Measurements from ENCODE around the gene LCA5. TPM values are rescaled to one million over a fixed set of nuclear protein-coding genes. Genes with fewer than 3 reads are reported as not detected.
"Not testable (repeated sequence)": the region's sequence is repeated elsewhere in the genome, so short reads cannot be mapped to it uniquely, and the experiment has no call there.

Gene LCA5
- total and polyA plus RNA-seq, 8 donors = 1.3 to 7.9 (median 2.6) TPM

DNA sequence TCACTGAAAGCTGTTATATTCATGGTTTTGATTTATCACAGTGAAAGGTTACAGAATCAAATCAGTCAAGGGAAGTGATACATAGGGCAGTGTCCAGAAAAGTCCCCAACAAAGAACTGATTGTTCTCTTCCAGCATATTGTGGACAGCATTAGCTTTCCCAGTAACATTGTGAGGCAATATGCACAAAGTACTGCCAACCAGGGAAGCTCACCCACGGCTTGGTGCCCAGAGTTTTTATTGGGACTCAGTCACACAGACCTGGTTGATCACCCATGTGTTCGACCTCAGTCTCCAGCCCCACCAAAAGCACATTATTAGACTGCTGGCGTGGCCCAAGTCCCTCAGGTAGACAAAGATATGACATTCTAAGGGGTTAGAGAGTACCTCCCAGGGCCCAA lies 76.0 kb downstream of the LCA5 start:
- WGBS, 2 donors = 51 to 59% methylated on average over 3 of the region's 3 CpGs
- Histone ChIP-seq H3K9me3 (no peaks in the 10 kb centered on the region), H3K4me3 (no peak overlapping the region), H3K4me1 (peaks cover 0 to 3% (median 3%) of the 10 kb centered on the region in 3 donors), H3K27me3 (no peaks in the 10 kb centered on the region), H3K27ac (peak overlapping the region in 2 of 4 donors; percentile 62 to 64), H3K36me3 (no peaks in the 10 kb centered on the region)
- ATAC-seq (peak; percentile 74 to 92 (median 87)), FAIRE-seq (no peak), DNase-seq (peak in 3 of 6 donors; percentile 13 to 38 (median 21))
- TF ChIP-seq, protein P1, sequence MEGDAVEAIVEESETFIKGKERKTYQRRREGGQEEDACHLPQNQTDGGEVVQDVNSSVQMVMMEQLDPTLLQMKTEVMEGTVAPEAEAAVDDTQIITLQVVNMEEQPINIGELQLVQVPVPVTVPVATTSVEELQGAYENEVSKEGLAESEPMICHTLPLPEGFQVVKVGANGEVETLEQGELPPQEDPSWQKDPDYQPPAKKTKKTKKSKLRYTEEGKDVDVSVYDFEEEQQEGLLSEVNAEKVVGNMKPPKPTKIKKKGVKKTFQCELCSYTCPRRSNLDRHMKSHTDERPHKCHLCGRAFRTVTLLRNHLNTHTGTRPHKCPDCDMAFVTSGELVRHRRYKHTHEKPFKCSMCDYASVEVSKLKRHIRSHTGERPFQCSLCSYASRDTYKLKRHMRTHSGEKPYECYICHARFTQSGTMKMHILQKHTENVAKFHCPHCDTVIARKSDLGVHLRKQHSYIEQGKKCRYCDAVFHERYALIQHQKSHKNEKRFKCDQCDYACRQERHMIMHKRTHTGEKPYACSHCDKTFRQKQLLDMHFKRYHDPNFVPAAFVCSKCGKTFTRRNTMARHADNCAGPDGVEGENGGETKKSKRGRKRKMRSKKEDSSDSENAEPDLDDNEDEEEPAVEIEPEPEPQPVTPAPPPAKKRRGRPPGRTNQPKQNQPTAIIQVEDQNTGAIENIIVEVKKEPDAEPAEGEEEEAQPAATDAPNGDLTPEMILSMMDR (IDR thresholded peaks at IDR 0.05) = no peak
- intact Hi-C loops (cut with DNase I) = no loop called here

DNA sequence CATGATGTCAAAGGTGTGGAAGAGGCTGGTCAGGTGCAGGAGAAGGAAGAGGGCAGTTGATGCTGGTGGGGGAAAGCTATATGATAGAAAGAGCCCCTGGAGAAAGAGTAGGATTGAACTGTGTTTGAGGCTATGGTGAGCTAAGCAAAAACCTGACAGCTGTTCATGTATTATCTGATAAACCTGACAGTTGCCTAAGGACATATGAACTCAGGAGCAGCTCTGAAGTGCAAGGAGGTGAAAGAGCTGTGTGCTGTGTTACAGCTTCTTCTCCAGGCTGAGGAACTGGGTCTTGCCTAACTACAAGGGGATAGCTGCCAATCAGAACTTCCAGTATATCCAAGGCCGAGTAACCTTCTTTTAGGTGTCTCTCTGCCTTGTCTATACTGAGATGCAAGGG lies 81.8 kb downstream of the LCA5 start:
- ATAC-seq = no peak
- H3K4me1 ChIP-seq = no peaks in the 10 kb centered on the region
- no peaks in the 10 kb centered on the region for H3K9me3 ChIP-seq

DNA sequence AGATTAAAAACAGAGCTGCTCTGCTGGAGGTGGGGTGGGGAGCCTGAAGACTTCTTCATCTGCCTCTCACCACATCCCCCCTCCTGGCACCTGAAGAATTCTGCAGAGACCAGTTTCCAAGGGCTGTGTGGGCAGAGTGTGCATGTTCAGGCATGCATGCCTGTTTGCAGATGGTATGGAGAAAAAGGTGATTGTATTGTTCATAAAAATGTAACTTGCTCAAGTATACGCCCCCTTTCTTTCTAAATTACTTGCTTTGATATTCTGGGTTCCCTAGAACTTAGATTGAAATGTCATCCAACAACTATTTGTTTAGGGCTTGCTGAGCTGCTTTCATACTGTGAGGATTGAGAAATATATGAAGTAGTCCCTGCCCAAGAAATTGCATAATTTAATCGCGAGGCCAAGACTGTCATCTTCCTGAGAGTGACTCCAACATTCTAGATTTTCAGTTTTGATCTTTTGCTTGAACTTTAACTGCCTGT lies 83.6 kb downstream of the LCA5 start:
- no peak overlapping the region for H3K27ac ChIP-seq
- DNase-seq = no peak
- no peak overlapping the region for H3K4me3 ChIP-seq
- no peak for FAIRE-seq
- H3K27me3 ChIP-seq = no peaks in the 10 kb centered on the region
- intact Hi-C loops (cut with DNase I) = no loop called here
- TF ChIP-seq, protein P1 (IDR thresholded peaks at IDR 0.05) = no peak
- no peaks in the 10 kb centered on the region for H3K9me3 ChIP-seq
- no peaks in the 10 kb centered on the region for H3K36me3 ChIP-seq
- peak in 1 of 4 donors; percentile 65 for ATAC-seq
- WGBS, 2 donors = 64 to 67% methylated on average over 3 of the region's 3 CpGs
- no peaks in the 10 kb centered on the region for H3K4me1 ChIP-seq

More for the DNA sequence above, 81.8 kb downstream of the LCA5 start:
- Histone ChIP-seq H3K36me3 (no peaks in the 10 kb centered on the region), H3K27me3 (no peaks in the 10 kb centered on the region), H3K4me3 (no peak overlapping the region), H3K27ac (no peak overlapping the region)
- TF ChIP-seq, protein P1 (IDR thresholded peaks at IDR 0.05) = no peak
- DNase-seq (no peak), FAIRE-seq (no peak)
- intact Hi-C loops (cut with DNase I) = no loop called here
- WGBS, 2 donors = 80 to 82% methylated on average over 1 of the region's 1 CpG

DNA sequence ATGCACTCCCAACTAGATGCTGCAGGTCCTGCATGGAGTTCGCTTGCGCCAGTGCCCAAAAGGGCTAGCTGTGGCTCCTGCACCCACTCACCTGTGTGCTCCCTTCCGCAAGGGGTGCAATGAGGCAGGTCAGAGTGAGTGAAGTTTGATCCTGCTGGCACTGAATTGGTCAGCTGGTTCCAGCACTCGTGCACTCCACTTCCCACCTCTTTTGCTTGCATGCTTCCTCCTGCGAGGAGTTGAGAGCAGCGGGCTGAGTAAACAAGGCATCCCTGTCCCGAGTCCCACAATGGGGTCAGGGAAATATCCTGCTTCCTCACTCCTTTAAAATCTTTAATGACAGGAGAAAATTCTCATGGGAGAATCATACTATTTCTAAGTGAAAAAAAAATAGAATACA lies 86.2 kb downstream of the LCA5 start:
- H3K36me3 ChIP-seq = no peaks in the 10 kb centered on the region
- no peaks in the 10 kb centered on the region for H3K4me1 ChIP-seq
- TF ChIP-seq, protein P1 (IDR thresholded peaks at IDR 0.05) = no peak
- no peak overlapping the region for H3K4me3 ChIP-seq
- intact Hi-C loops (cut with DNase I) = no loop called here
- ATAC-seq = no peak
- no peak for DNase-seq
- WGBS, 2 donors = 61 to 70% methylated on average over 7 of the region's 7 CpGs
- H3K27me3 ChIP-seq = no peaks in the 10 kb centered on the region
- no peak for FAIRE-seq
- H3K27ac ChIP-seq = no peak overlapping the region
- no peaks in the 10 kb centered on the region for H3K9me3 ChIP-seq

DNA sequence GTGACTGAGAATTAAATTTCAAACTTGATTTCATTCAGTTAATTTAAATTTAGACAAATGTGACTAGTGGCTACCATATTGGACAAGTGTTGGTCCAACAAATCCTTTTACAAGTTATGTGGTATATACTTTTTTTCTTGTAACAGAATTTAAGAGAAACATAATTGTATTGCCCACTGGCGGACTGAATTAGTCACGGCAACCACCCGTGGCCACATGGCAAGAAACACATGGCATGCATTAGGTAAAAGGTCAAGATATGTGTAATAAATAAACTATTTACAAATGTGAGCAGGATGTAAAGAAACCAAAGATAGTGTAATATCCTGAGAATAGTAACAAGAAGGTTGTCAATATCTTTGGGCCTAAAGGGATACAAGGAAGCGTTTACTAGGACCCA lies 91.2 kb downstream of the LCA5 start:
- WGBS, 2 donors = 79 to 87% methylated on average over 4 of the region's 4 CpGs
- DNase-seq (no peak), FAIRE-seq (no peak), ATAC-seq (no peak)
- TF ChIP-seq, protein P1 (IDR thresholded peaks at IDR 0.05) = no peak
- Histone ChIP-seq H3K27me3 (no peaks in the 10 kb centered on the region), H3K36me3 (no peaks in the 10 kb centered on the region), H3K27ac (no peak overlapping the region), H3K4me3 (no peak overlapping the region), H3K9me3 (no peaks in the 10 kb centered on the region), H3K4me1 (no peaks in the 10 kb centered on the region)
- intact Hi-C loops (cut with DNase I) = no loop called here

DNA sequence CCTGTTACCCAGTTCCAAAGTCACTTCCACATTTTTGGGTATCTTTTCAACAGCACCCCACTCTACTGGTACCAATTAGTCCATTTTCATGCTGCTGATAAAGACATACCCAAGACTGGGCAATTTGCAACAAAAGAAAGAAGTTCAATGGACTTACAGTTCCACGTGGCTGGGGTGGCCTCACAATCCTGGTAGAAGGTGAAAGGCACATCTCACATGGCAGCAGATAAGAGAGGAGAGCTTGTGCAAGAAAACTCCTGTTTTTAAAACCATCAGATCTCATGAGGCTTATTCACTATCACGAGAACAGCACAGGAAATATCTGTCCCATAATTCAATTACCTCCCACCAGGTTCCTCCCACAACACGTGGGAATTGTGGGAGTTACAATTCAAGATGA lies 93.4 kb downstream of the LCA5 start:
- WGBS, 2 donors = 66 to 70% methylated on average over 3 of the region's 3 CpGs
- H3K36me3 ChIP-seq; FAIRE-seq; H3K9me3 ChIP-seq; intact Hi-C loops (cut with DNase I); H3K27me3 ChIP-seq; DNase-seq; H3K4me1 ChIP-seq; ATAC-seq; H3K4me3 ChIP-seq; H3K27ac ChIP-seq: not testable (repeated sequence)

Data from pancreas (tissue), 10 donors.